LHCN-M2 (cell line): ENCODE measurements around the gene RACGAP1. TPM values are rescaled to one million over a fixed set of nuclear protein-coding genes. Genes with fewer than 3 reads are reported as not detected.
A peak's percentile ranks its signal among the peaks of the same experiment; 100 is the strongest.

Experiments
- DNase-seq: peaks from one replicate; pipeline ENCODE4 v3.0.0-alpha.2; 2012; ENCODE audit warnings: low read depth
- total RNA-seq: library from RNA; depleted of rRNA; stranded (reverse); fragments of >200 nt; gene quantifications from 2 replicates; pipeline ENCODE4 v1.2.3, GENCODE V29; 2014

RACGAP1 gene
- total RNA-seq, 1 experiment from 2014 or later: 177 TPM

DNA sequence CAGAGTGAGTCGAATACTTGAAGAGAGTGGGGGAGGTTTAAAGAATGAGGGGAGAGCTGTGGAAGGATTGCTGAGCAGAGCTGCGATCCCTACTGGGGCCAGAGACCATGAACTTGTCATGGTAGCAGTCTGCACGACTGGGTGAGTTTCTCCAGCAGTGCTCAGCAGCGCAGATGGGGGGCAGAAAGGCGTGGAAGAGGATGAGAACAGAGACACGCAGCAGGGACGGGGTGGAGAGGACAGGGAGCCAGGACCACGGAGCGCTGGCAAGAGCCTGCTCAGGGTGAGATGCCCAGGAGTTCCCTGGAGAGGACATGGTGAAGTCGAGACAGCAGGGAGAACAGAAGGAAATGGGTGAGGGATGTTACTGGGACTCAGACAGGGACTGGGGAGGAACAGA, 54.6 kb downstream of the RACGAP1 start:
- DNase-seq: no peak

DNA sequence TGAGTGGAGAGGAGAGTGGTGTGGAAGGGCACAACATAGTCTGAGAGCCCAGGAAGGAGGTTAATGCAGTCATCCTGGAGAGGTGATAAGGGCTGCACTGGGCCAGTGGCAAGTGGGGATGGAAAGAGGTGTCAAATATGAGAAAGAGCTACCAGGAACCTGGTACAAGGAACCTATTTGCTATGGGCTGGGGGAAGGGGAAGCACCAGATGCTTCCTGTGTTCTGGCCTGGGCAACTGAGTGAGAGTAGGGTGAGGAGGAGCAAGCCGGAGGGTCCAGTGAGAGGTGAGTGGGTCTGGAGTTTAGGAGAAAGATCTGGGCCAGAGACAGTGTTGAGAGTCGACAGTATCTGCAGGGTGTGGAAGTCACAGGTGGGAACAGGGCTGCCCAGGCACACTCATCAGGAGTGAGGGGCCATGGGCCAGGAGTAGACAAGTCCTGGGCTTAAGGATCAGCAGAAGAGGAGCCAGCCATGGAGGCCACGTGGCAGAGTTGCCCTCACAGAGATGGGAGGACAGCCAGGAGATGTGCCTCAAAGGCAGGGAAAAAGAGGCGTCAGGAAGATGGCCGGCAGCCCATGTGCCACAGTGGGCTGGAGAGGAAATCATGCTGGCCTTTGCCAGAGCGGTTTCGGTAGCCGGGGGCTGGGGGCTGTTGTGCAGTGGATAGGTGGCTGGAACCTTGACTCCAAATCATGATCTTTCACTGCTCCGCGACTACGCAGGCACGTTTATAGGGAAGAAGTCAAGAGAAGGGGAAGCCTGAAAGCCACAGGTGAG, 55.5 kb downstream of the RACGAP1 start:
- DNase-seq: no peak

DNA sequence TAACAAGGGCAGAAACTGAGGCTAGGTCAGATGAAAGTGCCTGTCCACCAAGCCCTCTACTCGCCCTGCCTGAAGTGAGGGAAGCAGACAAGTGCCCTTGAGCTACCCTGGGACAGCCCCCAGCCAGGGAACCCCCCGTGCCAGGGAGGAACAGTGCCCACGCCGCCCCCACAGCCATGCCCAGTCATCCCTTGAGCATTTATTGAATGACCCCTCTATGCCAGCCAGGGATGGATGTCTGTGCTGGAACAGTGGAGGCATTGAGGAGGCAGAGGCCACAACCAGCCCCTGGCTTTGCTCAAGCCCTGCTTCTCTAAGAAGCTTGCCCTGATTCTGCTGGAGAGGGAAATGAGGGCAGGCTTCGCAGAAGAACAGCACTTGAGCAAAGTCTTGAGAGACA, 56.3 kb downstream of the RACGAP1 start:
- DNase-seq: no peak

DNA sequence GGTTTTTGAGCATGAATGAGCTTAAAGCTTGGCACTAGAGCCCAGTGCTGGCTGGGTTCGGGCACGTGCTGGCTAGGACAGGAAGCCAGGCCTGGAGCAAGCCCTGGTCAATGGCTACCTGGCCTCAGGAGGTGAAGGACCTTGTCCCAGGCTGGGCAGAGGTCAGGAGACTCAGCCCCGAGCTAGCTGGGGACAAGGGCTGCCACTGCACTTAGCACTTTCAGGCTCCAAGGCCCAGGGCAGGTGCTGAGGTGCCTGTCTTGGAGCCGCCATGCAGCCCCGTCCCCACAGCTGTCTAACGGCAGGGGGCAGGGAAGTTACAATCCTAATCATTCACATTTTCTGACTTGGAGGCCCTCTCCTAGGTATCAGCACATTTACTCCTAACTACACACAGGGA, 56.8 kb downstream of the RACGAP1 start:
- no peak for DNase-seq

DNA sequence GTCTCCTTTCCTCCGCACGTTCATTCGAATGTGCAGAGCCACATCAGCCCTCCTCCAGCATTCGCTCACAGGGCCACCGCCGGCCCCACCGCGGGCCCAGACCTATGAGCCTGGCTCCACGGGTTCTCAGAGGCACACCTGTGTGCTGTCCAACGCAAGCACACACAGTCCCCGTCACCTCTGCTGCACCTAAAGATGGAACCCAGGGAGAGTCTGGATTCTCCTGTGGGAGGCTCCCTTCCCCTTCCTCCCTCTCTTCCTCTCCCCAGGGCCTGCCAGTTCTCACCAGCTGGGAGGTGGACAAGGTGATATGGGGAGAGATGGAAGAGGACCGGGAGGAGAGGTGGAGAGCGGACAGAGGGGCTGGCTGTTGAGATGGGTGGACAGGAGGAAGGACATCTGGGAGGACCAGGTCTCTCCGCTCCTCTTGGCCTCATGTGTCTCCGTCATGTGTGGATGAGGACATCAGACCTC, 57.5 kb downstream of the RACGAP1 start:
- DNase-seq: no peak

DNA sequence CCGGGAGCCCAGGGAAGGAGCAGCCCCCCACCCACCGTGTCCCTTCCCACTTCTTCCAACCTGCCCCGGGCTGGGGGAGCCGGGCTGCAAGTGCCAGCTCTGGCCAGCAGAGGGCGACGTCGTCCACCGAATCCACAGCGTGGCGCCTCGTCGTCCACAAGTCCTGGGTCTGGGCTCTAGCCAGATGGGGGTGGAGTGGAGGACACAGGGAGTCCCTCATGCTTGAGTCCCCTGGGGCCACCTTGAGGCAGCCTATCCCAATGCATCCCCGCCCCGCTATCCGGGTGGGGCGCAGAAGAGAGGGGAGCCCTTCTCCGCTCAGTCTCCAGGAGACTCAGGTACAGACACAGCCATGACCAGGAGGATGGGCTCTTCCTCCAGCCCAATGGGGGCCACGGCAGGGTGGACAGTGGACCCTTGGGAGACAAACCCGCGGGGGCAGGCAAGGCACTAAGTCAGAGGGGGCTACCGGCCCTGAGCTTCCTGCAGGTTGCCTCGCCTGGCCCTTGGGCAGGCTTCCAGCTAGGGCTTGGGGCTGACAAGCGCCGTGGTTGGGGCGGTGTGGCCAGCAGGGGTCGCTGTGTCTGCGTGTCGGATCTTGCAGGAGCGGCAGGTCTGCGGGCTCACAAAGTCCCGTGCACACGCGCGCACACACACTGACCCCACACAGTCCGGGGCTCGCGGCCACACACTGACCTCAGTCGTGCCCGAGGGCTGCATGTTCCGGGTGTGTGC, 58.1 kb downstream of the RACGAP1 start:
- peak; percentile 74 for DNase-seq

DNA sequence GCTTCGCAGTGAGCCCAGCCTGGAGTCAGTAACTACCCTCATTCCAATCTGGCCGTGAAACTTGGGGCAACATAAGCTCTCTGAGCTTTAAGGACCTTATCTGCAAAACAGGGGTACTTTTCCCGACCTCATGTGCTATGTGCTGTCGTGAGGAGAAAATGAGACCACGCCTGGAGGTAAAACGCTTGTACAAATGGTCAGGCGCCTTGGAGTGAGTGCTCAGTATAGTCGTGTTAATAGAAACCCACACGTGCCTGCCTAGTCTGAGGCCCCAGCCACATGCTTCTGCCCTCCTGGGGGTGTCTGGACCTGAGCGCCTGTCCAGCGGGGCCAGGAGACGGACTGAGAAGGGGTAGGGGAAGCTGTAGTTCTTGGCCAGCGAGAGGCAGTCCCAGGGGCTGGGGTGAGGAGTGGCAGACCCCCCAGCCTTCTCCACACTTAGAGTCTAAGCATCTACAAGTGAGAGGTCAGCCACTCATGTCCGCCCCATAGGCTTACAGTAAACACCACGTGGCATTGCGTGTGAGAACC, 58.7 kb downstream of the RACGAP1 start:
- no peak for DNase-seq

DNA sequence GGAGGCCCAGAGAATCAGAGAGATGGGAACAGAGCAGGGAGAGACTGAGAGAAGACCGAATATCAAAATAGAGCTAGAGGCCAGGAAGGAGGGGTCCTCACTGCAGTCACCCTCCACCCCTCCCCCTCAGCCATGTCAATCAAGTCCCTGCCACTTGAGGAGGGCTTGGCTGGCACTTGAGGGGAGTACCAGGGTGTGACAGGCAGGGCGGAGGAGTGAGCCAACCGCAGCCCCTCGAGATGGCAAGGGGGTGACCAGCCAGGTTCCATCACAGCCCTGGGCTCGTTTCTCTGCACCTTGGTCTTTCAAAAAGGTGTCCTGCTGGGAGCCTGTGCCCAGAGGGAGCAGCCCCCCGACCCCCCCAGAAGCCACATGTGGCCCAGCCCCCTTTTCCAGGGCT, 59.5 kb downstream of the RACGAP1 start:
- no peak for DNase-seq

DNA sequence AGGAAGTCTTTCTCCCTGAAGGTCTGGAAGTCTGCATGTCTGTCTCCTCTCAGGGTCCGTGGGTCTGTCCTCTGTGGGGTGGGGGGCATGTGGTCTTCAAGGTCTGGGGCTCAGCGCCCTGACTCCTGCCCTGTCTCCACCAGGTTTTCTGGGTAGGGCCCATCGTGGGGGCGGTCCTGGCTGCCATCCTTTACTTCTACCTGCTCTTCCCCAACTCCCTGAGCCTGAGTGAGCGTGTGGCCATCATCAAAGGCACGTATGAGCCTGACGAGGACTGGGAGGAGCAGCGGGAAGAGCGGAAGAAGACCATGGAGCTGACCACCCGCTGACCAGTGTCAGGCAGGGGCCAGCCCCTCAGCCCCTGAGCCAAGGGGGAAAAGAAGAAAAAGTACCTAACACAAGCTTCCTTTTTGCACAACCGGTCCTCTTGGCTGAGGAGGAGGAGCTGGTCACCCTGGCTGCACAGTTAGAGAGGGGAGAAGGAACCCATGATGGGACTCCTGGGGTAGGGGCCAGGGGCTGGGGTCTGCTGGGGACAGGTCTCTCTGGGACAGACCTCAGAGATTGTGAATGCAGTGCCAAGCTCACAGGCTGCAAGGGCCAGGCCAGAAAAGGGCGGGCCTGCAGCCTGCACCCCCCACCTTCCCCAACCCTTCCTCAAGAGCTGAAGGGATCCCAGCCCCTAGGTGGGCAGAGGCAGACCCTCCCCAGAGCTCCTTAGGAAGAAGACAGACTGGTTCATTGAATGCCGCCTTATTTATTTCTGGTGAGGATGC, 60.3 kb downstream of the RACGAP1 start:
- DNase-seq: no peak

DNA sequence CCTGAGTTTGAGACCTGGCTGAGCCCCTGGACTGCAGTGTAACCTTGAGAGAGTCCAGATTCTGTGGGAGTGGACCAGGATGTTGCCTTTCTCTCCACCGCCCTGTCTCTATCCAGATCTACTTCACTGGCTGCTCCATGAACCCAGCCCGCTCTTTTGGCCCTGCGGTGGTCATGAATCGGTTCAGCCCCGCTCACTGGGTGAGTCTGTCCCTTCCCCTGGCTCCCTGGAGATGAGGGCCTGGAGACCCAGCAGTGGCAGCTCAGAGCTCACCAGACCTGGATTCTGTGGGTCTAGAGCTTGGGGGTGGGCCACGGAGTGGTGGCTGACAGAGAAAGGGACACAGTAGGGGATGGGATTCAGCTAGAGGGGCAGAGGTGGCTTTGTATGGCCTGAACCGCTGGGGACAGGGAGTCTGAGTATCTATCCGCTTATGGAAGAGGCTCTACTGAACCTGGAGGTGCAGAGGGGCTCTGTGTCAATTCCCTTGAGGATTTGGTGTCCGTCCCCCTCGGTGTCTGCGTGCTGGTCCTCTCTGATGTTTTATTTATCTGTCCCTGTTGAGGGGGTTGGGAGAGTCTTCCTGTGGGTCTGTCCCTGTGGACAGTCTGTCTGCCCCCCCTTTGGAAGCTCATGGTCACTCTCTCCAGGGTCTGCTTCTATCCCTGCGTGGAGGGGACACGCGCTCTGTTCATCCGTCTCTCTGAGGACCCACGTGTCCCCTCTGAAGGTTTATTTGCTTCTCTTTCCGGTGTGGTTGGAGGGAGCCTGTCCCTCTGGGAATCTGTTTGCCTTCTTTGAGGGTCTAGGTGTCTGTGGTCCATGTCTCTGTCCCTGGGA, 61.1 kb downstream of the RACGAP1 start:
- no peak for DNase-seq

DNA sequence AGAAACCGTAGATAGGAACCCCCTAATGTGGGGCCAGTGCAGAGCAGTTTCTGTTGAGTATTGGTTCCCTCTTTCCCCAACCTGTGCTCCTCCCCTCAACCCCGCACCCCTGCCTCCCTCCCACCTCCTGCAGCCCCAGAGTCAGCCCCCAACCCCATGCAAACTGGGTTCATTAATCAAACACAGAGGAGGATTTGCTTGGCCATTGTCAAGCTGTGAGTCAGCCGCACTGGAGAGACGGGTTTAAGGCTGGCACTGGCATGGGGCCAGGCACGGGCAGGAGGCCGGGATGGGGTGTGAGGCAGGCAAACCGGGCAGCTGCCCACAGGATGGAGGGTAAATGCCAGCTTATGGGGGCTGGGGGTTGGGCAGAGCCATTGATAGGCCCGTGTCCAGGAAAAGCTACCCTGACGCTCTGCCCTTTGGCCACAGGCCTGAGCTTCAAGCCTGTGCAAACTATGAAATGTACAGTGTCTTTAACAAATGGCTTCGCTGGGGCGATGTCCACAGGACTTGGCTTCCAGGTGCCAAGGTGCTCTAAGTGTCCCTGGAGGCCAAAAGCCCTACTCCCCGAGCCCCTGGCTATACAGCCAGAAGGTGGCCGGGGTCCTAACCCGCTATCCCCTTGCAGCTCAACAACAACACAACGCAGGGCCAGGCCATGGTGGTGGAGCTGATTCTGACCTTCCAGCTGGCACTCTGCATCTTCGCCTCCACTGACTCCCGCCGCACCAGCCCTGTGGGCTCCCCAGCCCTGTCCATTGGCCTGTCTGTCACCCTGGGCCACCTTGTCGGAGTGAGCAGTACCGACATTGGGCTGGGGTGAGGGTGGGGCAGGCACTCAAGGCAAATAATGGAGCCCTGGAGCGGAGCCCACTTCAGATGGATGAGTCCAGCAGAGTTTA, 62.2 kb downstream of the RACGAP1 start:
- peak; percentile 80 for DNase-seq

DNA sequence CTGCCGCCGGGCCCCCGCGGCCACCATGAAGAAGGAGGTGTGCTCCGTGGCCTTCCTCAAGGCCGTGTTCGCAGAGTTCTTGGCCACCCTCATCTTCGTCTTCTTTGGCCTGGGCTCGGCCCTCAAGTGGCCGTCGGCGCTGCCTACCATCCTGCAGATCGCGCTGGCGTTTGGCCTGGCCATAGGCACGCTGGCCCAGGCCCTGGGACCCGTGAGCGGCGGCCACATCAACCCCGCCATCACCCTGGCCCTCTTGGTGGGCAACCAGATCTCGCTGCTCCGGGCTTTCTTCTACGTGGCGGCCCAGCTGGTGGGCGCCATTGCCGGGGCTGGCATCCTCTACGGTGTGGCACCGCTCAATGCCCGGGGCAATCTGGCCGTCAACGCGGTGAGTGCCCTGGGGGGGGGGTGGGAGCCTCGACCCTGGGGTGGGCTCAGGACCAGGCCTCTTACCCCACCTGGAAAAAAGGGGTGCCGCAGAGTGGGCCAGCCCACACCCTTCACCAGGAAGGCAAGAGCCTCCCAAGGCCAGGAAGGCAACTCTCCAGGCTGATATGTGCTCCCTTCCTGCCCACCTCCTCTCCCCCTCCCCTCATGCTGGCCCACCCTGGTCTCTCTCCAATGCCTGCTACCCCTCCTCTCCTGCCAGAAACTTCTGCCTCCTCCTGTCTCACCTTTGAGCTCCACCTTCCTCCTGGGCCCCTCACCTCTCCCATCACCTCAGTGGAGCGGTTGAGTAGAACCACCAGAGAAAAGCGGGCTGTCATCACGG, 63.1 kb downstream of the RACGAP1 start:
- no peak for DNase-seq

DNA sequence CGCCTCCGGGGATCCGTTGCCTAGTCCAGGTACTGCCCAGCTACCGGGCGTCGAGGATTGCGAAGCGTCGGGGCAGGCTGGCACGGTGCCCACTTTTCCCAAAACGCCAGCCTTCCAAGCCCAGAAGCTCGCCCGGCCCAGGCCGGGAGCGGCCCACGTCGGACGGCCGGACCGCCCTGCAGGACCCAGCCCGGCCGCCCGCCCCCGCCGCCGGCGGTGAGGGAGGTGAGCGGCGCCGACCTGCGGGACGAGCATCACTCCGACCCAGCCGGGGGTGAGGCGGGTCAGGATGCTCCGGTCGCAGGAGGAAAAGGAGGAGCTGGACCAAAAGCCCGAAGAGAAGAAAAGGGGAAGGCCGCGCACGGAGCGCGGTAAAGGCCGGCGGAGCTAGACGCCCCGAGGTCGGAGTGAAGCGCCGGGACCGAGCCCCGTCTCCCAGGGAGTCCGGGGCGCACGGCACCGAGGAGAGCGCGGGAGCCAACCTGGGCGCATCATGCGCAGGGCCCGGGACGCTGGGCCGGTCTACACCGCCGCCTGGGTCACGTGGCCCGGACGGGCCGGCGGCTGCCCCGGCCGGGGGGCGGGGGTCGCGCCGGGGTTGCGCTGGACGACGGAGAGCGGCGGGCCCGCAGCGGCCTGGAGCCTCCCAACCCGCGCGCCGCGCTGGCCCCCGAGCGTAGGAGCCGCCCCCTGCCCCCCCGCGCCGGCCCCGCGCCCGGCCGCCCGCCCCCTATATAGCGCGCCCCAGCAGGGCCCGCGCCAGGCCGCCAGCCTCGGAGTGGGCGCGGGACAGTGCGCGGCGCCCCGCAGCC, 64.0 kb downstream of the RACGAP1 start, which contains the start of gene AQP5:
Gene AQP5 (plus strand): TSS at position 762 of the 812 bp plus-strand sequence. CDS start 146 bp downstream, outside the sequence.
- no peak for DNase-seq

DNA sequence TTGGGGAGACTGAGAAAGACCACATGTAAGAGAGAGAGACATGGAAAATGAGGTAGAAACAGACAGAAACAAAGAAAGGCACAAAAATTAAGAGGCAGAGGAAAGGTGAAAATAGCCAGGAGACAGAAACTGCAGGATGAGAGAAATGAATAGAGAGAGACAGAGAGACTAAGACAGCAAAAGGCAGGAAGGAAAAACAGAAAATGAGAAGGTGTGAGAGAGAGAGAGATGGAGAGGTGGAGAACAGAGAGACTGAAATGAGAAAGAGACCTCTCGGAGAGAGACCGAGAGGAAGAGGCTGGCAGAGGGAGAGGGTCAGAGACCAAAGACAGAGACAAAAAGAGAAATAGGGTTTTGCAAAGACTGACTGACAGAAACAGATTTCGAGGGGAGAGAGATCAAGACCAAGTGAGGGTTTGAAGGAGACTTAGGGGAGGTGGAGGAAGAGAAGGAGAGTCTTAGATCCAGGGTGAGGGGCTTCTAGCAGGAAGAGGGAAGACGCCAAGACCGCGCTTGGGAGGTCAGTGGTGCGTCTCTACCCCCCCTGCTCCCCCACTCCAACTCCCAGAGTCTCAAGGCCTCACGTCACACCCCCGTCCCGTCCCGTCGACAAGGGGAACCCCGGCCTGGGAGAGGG, 64.7 kb downstream of the RACGAP1 start:
- DNase-seq: no peak

DNA sequence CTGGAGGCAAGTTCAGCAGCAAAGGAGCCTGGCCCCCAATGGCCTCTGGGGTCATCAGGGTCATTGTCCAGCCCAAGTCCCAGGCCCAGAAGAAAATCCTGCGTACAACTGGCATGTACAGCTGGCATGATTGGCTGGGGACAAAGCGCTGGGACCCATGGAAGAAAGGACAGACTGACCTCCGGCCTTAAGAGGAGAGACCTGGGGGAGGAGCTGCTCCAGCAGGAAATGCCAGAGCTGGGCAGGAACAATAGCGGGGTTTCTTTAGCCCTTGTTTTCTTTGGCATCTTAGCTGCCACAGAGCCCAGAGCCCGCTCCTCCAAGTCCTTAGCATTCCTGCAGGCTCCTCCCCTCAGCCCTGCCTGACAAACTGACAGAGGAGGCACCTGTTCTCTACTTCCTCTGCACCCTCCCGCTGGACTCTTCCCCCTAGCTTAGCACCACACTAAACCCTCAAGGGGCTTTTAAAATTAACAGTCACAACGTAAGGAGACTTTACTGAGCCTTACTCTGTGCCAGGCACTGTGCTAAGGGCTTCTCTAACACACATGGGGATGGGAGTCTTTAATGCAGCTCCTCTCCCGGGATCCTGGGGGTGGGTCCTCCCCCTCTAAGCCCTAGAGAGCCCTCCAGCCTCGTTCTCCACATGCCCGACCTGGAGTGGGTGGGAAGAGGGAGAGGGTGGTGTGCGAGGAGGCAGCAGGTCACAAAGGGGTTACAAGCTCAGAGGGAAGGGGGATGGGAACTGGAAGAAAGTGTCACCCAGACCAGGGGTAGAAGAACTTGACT, 65.4 kb downstream of the RACGAP1 start:
- DNase-seq: peak; percentile 88

DNA sequence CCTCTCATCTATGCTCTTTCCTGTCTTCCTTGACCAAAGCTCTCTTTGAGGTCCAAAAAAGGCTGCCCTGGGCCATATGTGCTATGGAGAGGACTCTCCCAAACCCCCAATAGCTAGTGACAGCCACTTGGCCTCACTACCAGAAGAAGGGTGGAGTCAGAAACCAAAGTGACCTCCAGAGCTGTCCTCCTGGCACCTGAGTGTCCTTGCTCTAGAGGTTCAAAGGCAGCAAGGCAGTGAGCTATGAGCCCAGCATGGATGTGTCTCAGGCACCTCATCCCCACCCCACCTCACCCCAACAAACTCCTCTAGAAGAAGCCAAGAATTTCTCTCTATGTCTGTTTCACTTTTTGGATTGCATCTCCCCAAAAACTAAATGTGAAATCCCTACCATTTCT, 67.7 kb downstream of the RACGAP1 start:
- DNase-seq: no peak
